ENCODE data around the gene B3GALT5.
"Not testable (repeated sequence)": the region's sequence is repeated elsewhere in the genome, so short reads cannot be mapped to it uniquely, and the experiment has no call there.

Gene B3GALT5

DNA sequence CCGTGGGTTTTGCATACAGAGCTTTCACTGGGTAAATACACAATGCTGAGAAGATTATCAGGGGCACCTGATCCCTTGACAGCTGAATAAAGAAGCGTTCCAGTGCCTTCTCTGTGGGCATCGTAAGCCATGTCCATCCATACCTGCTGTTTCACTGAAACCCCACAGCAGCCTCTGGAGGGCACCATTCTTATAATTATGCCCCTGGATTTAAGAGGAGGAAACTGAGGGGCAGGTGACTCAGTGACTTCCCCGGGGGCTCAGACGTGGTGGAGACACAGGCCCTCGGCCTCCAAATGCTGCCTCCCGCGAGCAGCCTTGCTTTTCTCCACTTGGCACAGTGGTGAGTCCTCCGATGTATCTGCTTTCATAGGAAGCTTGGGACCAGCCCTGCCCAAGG is 56.7 kb downstream of the B3GALT5 start:
- DNase-seq = no peak

DNA sequence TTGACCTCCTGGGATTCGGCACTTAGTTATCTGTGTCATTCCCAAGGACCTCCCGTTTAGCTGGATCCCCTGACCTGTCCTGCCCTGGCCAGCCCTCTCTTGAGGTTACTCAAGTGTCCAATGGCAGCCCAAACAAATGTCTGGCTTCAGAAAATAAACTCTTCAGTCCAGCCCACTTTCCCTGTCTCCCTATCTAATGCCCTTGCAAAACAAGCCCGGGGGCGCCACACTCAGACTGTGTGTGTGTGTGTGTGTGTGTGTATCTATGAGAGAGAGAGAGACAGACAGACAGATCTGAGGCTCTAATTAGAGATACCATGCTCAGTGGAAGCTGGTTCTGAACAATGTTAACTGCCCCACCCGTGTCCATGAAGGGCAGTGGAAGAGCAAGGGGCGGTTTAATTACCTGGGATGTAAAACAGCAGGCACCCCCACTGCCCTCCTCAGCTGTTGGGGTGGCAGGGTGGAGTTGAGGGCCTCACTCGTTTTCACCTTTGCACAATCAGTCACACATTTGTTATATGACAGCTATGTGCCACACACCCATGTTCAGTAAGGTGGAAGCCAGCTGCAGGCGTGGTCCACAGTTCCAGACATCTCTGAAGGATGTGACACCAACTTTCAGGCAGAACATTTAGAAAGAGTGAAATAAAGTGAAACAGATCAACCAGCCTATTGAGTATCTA is 57.4 kb downstream of the B3GALT5 start:
- no peak for DNase-seq

DNA sequence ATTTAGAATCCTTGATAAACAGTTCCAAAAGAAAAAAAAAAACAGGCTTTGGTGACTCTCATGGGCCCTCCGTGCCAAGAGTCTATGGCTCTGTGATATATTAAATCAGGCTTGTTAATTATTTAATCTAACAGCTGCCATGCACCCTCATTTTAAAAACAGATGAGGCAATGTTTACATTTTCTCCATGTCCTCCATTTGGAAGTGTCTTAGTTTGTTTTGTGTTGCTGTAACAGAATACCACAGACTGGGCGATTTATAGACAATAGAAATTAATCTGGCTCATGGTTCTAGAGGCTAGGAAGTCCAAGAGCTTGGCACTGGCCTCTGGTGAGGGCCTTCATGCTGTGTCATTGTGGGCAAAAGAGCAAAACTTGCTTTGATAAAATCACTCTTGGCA is 58.0 kb downstream of the B3GALT5 start:
- no peak for DNase-seq

DNA sequence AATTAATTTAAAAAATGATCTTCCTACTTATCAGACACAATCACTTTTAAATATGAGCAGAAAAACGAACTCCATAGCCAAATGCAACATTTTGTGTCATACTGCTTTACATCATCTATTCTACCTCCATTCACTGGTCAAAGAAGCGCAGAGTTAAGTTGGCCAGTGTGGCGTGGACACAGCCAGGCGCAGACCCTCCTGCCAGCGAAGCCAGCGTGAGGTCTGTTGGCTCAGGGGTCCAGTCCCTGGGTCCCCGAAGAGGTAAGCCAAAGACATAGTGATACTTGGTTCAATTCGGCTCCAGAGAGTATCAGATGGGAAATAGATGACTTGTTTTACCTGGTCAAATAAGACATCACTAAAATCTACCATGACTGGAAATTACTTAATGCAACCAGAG is 59.2 kb downstream of the B3GALT5 start:
- no peak for DNase-seq

DNA sequence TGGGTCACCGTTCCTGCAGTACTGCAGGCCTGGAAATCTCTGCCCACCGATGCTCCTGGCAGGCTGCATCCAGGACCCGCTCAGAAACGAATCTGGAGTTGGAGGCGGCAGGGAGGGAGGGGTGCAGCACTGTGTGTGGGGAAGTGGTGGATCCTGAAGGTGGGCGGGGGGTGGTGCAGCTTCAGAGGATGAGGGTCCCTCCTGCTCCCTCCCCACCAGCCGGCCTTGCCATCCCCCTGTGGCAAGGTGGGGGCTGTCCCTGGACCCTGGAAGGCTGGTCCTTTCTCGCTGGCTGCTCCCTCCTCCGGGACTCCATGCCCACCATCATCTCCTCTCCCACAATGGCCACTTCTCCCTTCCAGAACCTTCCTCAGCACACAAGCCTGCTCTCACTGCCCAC is 60.4 kb downstream of the B3GALT5 start:
- no peak for DNase-seq

DNA sequence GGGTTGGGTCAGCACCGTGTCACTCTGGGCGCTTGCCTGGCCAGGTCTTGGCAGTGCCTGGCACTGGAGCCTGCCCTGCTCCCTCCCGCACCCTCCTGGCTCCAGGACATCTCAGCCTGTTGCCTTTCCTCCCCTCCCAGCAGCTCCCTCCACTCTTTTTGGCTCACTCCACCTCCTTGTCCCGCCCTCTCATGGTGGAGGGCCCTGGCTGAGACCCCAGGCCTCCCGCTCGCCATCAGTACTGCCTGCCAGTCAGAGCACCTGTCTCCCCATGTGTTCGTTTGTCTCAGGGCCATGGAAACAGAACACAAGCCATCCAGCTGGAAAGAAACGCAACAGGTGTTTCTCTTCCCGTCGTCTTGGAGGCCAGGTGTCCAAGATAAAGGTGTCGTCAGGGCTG is 61.0 kb downstream of the B3GALT5 start:
- no peak for DNase-seq

DNA sequence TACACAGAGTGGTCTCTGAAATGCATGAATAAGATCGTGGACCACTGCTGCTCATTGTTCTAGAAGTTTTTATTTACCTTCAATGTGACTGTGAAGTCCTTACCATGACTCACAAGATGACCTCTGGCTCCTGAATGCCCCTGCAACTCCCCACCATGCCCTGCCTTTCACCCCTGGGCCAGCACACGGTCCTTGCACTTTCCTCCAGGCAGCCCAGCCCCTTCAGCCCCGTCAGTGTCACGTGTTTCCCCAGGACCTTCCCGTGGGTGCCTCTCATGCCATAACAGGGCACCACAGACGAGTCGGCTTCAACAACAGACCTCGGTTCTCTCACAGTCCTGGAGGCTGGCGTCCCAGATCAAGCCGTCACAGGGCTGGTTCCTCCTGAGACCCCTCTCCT is 62.1 kb downstream of the B3GALT5 start:
- DNase-seq = no peak

DNA sequence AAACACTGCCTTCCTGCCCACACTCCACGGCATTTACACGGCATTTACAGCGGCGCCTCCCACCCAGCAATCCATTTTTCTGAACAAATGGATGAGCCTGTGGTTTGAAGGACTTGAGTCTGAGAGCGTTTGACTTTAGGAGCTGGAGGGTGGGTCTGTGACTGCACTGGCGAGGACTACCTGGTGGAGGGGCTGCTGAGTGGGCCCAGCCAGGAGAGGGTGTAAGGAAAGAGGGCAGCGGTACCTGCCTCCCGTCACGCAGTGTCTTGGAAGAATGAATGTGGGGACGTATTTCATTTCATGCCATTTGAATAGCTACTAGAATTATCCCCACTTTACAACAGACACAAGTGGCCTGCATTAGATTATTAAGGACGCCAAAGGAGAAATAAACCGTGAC is 62.9 kb downstream of the B3GALT5 start:
- DNase-seq = no peak

DNA sequence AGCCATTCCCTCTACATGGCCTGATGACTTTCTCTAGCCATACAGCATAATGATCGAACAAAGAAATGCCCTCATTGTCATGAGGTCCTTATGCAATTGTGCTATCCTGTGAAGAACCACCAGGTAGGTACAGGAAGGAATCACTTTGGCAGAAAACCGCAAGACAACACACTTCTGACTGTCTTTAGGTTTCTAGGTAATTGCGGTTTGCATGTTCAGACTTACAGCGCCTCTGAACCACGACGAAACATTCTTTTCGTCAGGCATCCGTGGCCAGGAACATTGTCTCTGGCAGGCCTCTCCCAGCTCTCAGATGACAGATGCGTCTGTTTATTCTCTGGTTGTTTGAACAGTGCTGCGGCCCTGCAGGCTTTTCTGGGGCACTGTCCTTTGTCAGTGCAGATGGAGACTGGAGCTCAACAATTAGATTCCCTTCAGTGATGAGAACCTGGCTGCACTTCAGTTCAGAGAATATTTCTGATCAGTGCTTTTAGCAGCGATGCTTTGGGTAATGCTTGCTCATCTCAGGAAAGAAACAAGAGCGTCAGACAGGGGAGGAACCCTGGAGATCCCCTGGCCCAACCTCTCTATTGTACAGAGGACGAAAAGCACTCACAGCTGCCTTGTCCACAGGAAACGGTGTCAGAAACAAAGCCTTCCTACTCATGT is 63.4 kb downstream of the B3GALT5 start:
- DNase-seq = no peak

DNA sequence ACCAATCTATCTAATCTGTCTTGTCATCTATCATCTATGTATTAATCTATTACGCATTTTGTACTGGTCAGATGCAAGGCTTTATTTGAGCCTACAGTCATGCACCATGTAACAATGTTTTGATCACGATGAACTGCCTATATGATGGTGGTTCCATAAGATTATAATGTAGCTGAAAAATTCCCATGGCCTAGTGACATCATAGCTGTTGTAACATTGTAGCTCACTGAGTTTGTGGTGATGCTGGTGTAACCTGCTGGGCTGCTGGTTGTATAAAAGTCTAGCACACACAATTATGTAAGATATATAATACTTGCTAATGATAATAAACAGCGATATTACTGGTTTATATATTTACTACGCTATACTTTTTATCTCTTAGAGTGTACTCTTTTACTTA is 67.5 kb downstream of the B3GALT5 start:
- no peak for DNase-seq

DNA sequence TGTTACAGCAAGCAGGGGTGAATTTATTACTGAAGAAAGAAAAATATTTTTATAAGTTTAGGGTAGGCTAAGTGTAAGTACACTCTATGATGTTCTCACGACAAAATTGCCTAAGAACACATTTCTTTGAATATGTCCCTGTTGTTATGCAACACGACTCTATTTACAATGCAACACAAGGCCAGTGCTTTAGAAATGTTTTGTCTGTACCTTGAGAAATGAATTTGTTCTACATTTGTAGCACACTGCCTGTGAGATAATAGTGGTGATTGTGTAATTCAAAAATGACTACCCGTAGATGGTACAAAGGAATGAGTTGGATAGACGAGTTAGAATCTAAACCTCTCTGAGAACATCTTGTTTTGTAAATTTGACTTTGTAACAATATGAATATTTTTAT is 68.5 kb downstream of the B3GALT5 start:
- no peak for DNase-seq

DNA sequence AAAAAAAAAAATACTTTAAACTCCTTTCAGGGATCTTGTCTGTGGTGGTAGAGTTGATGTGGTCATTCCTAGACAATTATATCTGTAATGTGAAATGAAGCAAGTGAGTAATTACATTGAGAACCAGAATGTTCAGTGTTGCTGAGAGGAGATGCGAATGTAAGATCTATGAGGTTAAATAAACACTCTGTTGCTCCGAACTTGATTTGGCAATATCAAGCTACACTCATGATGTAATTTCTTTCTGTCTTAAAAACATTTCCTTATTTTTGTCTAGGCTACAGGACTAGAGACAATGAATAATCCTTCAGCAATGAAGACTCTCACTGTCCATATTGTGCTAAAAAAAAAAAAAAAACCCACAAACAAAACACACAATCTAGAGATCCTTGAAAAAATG is 69.1 kb downstream of the B3GALT5 start:
- no peak for DNase-seq

DNA sequence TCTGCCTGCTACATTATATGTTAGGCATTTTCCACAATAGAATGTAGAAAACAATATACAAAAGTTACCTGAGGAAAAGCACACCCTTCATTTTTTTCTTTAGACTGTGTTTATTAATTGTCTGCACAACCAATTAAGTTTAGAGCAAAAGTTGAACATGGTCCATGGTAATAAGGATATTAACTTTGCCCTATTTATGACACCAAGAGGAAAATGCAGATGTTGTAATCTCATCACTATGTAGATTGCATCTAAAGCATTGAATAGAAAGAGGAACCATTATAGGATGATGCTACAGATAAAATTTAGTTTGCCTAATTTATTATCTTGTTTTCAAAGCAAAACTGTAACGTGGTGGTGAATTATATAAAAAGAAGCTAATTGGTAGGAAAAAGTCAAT is 72.5 kb downstream of the B3GALT5 start:
- DNase-seq = no peak

DNA sequence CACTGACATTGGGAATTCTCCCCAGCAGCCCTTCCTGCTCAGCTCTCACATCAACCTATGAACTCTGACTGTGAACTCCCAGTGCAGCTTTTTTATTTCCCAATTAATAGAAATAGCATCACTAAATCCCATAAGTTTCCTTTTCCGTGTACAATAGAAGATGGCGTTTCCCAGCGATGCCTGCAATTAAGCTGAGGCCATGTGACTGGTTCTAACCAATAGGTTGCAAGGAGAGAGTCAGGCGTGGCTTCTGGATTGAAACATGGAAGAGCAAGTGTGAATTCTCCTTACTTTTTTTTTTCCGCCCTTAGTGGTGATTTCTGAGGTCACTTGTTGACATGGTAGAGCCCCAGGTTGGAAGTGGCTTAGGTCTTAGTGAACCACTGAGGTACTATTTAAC is 73.3 kb downstream of the B3GALT5 start:
- no peak for DNase-seq

DNA sequence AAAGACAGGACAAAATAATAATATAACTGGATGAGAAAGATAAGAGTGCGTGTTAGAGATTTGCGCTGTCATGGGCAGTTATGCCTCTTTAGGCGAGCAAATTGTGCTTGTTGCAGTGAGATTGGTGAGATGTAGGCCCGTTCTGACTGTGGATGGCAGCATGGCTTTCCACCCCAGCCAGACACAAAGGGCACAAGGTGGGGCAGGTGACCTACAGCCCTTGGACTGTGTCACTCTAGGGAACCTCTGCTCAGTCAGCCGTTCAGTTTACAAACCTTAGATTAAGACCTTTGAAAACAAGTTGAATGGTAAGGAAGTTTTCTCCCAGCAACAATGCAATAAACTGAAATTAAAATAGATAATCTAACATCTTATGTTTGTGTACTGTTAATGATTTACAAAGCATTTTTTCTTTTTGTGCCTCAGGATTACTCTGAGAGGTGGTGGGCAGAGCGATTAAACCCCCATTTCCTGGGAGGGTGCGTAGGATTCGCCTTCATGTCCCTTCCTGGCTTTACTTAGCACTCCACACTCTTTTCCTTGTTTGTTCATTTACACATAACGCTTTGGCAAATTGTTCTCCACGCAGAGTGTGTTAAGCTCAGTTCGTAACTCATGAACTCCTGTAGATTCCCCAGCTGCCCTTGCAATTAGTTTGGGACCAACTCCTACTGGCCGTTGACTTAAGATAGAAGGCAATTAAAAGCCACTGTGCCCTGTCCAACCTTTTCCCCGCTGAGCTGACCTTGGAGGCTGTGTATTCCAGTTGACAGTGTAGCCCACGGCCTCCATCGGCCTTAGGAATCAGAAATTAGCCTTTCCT is 74.1 kb downstream of the B3GALT5 start:
- no peak for DNase-seq

DNA sequence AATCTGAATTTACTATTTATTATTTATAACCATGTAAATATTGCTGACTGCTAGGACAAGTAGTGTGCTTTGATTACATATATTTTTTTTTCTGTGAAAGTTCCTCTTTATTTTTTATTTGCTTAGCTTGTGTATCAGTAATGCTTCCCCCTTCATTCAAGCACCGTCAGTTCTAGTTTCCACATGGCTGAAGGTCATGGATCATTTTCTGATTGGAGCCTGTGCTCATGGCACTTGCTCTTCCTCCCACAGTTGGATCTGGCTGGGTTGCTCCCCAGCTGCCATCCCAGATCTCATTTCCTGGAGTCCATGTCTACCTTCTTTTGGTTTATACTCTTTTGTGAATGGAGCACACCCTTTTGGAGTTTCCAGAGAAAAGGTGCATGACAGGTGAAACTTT is 75.3 kb downstream of the B3GALT5 start:
- DNase-seq = no peak

DNA sequence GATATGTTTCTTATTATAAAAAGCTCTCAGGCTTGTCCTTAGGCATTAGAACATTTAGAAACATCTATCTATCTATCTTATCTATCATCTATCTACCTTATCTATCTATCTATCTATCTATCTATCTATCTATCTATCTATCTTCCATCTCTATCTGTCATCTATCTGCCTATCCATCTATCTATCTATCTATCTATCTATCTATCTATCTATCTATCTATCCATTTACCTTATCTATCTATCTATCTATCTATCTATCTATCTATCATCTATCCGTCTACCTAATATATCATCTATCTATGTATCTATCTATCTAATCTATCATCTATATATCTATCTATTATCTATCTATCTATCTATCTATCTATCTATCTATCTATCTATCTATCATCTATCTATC is 77.1 kb downstream of the B3GALT5 start:
- not testable (repeated sequence) for DNase-seq

DNA sequence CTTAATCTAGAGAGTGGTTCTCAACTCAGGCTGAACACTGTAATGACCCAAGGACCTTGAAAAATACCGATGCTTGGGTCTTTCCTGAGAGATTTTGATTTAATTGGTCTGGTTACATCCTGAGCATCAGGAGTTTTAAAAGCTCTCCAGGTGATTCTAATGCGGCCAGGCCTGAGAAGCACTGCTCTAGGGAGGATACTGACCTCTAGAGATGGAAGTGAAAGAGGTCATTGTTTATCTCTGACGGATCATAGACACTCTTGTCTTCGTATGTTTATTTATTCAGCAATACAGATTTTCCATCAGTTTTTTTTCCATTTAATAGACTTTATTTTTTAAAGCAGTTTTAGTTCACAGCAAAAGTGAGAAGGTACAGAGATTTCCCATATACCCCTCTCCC is 77.7 kb downstream of the B3GALT5 start:
- no peak for DNase-seq

DNA sequence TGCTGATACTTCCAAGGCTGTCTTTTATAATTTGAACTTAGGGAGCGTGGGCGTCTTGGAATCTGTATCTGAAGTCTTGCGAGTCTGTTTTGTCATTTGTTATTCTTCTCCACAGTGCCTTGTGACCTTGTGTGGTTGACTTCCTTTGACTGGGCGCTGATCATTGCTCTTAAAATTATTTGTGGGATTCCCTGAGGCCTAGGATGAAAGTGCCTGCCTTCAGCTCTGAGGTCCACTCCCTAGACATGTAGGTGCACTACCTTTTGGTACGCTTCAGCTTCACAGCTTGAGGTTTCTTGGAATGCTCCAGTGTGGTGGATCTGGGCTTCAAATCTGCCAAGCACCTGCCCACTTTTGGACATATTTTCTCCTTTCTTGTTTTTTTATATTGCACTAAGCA is 82.0 kb downstream of the B3GALT5 start:
- no peak for DNase-seq

DNA sequence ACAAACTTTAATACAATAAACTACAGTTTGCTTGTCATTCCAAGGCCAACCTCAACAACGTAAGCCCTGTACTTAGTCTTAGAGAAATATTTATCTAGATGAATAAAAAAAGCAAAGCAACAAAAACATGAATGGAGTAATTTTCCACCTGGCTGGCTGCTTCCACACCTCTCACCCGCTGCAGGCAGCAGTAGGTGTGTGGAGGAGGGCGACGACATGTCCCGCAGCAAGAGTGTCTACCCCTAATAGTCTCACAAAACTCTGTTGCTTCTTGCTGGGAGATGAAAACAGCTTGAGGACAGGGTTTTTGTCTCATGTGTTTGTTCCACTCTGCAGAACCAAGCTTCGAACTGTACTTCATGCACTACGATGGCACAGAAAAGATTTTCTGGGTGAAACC is 83.5 kb downstream of the B3GALT5 start:
- no peak for DNase-seq

DNA sequence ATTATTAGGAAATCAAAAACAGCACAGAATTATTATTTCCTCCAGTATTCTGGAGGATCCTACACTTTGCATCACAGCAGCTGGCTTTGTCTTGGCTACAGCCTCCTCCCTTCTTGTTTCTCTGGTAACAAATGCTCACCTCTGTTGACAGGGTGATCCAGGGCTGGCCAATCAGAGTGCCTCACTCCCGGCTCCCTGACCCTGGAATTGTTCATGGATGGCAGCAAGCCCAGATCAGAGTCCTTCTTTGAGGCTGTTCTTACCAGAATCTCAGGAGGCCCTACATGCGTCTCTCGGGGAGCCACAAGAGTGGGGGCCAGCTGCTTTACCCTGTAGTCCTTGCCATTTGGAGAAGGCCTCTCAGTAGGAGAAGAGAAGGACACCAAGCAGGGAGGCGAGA is 83.9 kb downstream of the B3GALT5 start:
- no peak for DNase-seq

DNA sequence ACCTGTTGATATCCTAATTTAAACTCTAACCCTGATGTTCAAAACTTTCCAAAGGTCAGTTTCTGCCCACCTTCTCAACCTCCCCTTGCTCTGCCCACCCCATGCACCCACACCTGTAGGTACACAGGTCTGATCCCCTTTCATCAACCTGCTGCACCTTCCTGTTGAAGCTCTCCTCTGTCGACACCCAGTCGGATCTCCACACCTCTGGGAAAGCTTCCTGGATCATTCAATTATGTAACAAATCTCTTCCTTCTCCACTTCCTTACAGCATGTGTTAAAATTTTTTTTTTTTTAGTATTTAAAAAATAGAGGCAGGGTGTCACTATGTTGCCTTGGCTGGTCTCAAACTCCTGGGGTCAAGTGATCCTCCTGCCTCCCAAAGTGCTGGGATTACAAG is 87.6 kb downstream of the B3GALT5 start:
- no peak for DNase-seq

DNA sequence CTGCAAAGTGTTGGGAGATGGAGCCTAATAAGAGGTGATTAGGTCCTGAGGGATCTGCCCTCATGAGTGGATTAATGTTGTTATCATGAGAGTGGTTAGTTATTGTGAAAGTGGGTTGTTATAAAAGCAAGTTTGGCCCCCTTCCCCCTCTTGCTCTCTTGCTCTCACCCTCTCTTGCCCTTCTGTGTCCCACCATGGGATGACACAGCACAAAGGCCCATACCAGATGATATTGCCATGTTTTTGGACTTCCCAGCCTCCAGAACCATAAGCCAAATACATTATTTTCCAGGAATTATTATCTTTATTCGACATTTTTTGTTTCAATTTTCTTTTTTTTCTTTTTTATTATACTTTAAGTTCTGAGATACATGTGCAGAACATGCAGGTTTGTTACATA is 90.8 kb downstream of the B3GALT5 start:
- no peak for DNase-seq

DNA sequence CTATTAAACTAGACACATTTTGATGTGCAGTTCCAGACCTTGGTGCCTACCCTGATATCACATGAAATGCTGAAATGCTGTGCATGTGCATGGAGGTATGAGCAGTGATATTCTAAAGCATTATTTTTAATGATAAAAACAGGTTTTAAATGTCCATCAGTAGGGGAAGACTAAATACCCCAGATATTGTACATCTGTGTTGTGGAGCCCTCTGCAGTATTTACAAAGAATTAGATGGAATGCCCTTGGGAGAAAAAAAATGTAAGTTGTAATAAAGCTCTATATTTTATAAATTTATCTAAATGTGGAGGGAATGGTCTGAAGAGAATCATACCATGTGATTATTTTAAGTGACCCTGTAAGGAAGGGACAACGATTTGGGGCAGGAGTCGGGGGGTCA is 93.1 kb downstream of the B3GALT5 start:
- DNase-seq = no peak

Data from CD4-positive, alpha-beta T cell treated with Interleukin-10 for 1 hour (primary cell).